ENCODE data around the gene TBC1D22B.

- TF ChIP-seq ZNF407 (CRISPR knock-in tag; IDR thresholded peaks at IDR 0.05; ENCODE audit: not compliant biosample characterization) (no peak), POLR2AphosphoS2 (IDR thresholded peaks at IDR 0.05; ENCODE audit: low read depth, low read length) (no peak), CTCF (CRISPR knock-in tag; IDR thresholded peaks at IDR 0.05) (no peak)
Measured at GRCh38 chr6:37362101-37362828, 104.7 kb downstream of the TBC1D22B start.

Data from HepG2 (cell line).